HCT116 (cell line): ENCODE results near the gene SCN4A. TPM values are rescaled to one million over a fixed set of nuclear protein-coding genes. Genes with fewer than 3 reads are reported as not detected.
A peak's percentile ranks its signal among the peaks of the same experiment; 100 is the strongest.

Experiments used
- ATAC-seq: fragments of 200-7000 bp; cut with Tn5 transposase; 2 replicates; pipeline ENCODE4 v1.9.1; 2020; ENCODE audit warnings: mild to moderate bottlenecking, moderate library complexity
- BruUV-seq: library from RNA; stranded (reverse); fragments of 400-500 nt; replicated peaks from 2 replicates; lab custom pipeline; 2021; lab: Mats Ljungman, UMichigan
- CTCF ChIA-PET: fragments of 300-600 bp; sonication (Branson Sonifier 250); formaldehyde crosslinking; loops from one replicate; lab custom pipeline; 2021; ENCODE audit warnings: antibody characterized with exemption; lab: Charles Lee
- POLR2A ChIA-PET: fragments of 300-600, 350-600 bp; sonication (Branson Sonifier 250); formaldehyde crosslinking; loops from one replicate; lab custom pipeline; 2021; ENCODE audit warnings: antibody characterized with exemption; lab: Charles Lee
- RAD21 ChIA-PET, 2 experiments: fragments of 300-600 bp; sonication (Branson Sonifier 250); formaldehyde crosslinking; loops; one replicate each; lab custom pipeline; 2023; ENCODE audit warnings: low total read pairs in 2 of 2; ENCODE audit not compliant: uncharacterized antibody in 2 of 2, unreplicated experiment in 2 of 2, low non-redundant PET in 1 of 2; lab: Charles Lee
- DNase-seq: peaks from one replicate; pipeline ENCODE4 v3.0.0-alpha.2; 2010; ENCODE audit warnings: low read depth, low spot score
- H2AFZ ChIP-seq: fragments of 200-600 bp; shearing (Covaris generic), sonication (generic); 2 replicates; pipeline ENCODE4 v1.6.1; 2017; ENCODE audit warnings: low read depth, mixed run types, mixed read lengths, antibody characterized with exemption, low read length; ENCODE audit not compliant: poor library complexity, severe bottlenecking
- H3K27ac ChIP-seq: 2 replicates; pipeline ENCODE4 v1.5.1; 2012; ENCODE audit warnings: low read depth, low read length
- H3K27me3 ChIP-seq: fragments of 200-600 bp; sonication (generic); 2 replicates; pipeline ENCODE4 v1.6.1; 2016; ENCODE audit warnings: mixed run types, low read length, mixed read lengths; ENCODE audit not compliant: insufficient read depth
- H3K36me3 ChIP-seq, 2 experiments: fragments of 200-500 bp in 1 of 2; fragments of 200-600 bp in 1 of 2; sonication (Bioruptor generic) in 1 of 2; sonication (generic) in 1 of 2; 2 replicates each; pipeline versions ENCODE4 v1.5.1 to v1.6.1; 2014 to 2016; ENCODE audit warnings: low read length in 2 of 2, inconsistent platforms in 1 of 2, mixed read lengths in 1 of 2, mixed run types in 1 of 2; ENCODE audit not compliant: insufficient read depth in 2 of 2, control insufficient read depth in 1 of 2
- H3K4me1 ChIP-seq, 2 experiments: fragments of 200-600 bp in 1 of 2; sonication (generic) in 1 of 2; 2 replicates each; pipeline versions ENCODE4 v1.5.1 to v1.6.1; 2012 to 2017; ENCODE audit warnings: low read length in 2 of 2, inconsistent platforms in 1 of 2, mild to moderate bottlenecking in 1 of 2, mixed read lengths in 1 of 2, mixed run types in 1 of 2, moderate library complexity in 1 of 2; ENCODE audit not compliant: insufficient read depth in 2 of 2, control insufficient read depth in 1 of 2
- H3K4me2 ChIP-seq: fragments of 200-600 bp; sonication (generic); 2 replicates; pipeline ENCODE4 v1.6.1; 2017; ENCODE audit warnings: mixed run types, low read length, mixed read lengths
- H3K4me3 ChIP-seq, 2 experiments: fragments of 200-600 bp in 1 of 2; sonication (generic) in 1 of 2; replicated peaks in 1 of 2; 2 replicates each; pipeline ENCODE4 v1.5.1; 2011 to 2016; ENCODE audit warnings: low read length in 2 of 2, control low read depth in 1 of 2, low read depth in 1 of 2, mild to moderate bottlenecking in 1 of 2, mixed read lengths in 1 of 2, mixed run types in 1 of 2
- H3K79me2 ChIP-seq: fragments of 200-600 bp; sonication (generic); 2 replicates; pipeline ENCODE4 v1.6.1; 2017; ENCODE audit warnings: mild to moderate bottlenecking, mixed run types, low read length, moderate library complexity, mixed read lengths; ENCODE audit not compliant: insufficient read depth
- H3K9ac ChIP-seq: fragments of 200-600 bp; sonication (generic); 2 replicates; pipeline ENCODE4 v1.6.1; 2016; ENCODE audit warnings: low read length, mixed read lengths
- H3K9me2 ChIP-seq: fragments of 200-600 bp; sonication (generic), shearing (Covaris generic); 2 replicates; pipeline ENCODE4 v1.6.1; 2017; ENCODE audit warnings: mixed run types, mild to moderate bottlenecking, moderate library complexity; ENCODE audit not compliant: insufficient read depth
- H3K9me3 ChIP-seq, 2 experiments: fragments of 200-500 bp in 1 of 2; fragments of 200-600 bp in 1 of 2; sonication (Bioruptor generic) in 1 of 2; sonication (generic) in 1 of 2; 2 replicates each; pipeline ENCODE4 v1.6.1; 2014 to 2017; ENCODE audit warnings: low read length in 2 of 2, mixed read lengths in 2 of 2, inconsistent platforms in 1 of 2, low read depth in 1 of 2, mild to moderate bottlenecking in 1 of 2, mixed run types in 1 of 2, moderate library complexity in 1 of 2; ENCODE audit not compliant: control insufficient read depth in 1 of 2, insufficient read depth in 1 of 2
- H4K20me1 ChIP-seq: fragments of 200-600 bp; sonication (generic), shearing (Covaris generic); 2 replicates; pipeline ENCODE4 v1.6.1; 2017; ENCODE audit warnings: mixed run types, mild to moderate bottlenecking, moderate library complexity; ENCODE audit not compliant: insufficient read depth
- CBX3 ChIP-seq: IDR thresholded peaks from 2 replicates; pipeline ENCODE4 v1.6.1; 2012; ENCODE audit warnings: low read depth
- CEBPB ChIP-seq: IDR thresholded peaks from 2 replicates; pipeline ENCODE4 v1.6.1; 2012; ENCODE audit warnings: low read depth
- EZH2phosphoT487 ChIP-seq: fragments of 200-600 bp; IDR thresholded peaks from 2 replicates; pipeline ENCODE4 v1.6.1; 2018; ENCODE audit warnings: antibody characterized with exemption, borderline replicate concordance
- JUND ChIP-seq: IDR thresholded peaks from 2 replicates; pipeline ENCODE4 v1.6.1; 2012
- RAD21 ChIP-seq: IDR thresholded peaks from 2 replicates; pipeline ENCODE4 v1.6.1; 2012; ENCODE audit warnings: low read depth, mild to moderate bottlenecking
- SP1 ChIP-seq: IDR thresholded peaks from 2 replicates; pipeline ENCODE4 v1.6.1; 2012; ENCODE audit warnings: low read depth
- YY1 ChIP-seq: IDR thresholded peaks from 2 replicates; pipeline ENCODE4 v1.6.1; 2011; ENCODE audit warnings: low read length, low read depth, moderate library complexity, mild to moderate bottlenecking; ENCODE audit not compliant: insufficient replicate concordance; ENCODE audit errors: extremely low read depth
- intact Hi-C: fragments of 100-400 bp; cut with micrococcal nuclease; formaldehyde crosslinking; loops from 2 replicates; pipeline ENCODE4 v1.10.0; 2022
- total RNA-seq: library from RNA; stranded (reverse); gene quantifications from one replicate; pipeline ENCODE4 v1.2.1, GENCODE V29; 2021; ENCODE audit not compliant: unreplicated experiment
- TF ChIP-seq, protein P1 (sequence below): IDR thresholded peaks from 2 replicates; pipeline ENCODE4 v1.6.1; 2012

The SCN4A gene
- total RNA-seq, 1 experiment from 2014 or later, result 2.7 TPM

DNA sequence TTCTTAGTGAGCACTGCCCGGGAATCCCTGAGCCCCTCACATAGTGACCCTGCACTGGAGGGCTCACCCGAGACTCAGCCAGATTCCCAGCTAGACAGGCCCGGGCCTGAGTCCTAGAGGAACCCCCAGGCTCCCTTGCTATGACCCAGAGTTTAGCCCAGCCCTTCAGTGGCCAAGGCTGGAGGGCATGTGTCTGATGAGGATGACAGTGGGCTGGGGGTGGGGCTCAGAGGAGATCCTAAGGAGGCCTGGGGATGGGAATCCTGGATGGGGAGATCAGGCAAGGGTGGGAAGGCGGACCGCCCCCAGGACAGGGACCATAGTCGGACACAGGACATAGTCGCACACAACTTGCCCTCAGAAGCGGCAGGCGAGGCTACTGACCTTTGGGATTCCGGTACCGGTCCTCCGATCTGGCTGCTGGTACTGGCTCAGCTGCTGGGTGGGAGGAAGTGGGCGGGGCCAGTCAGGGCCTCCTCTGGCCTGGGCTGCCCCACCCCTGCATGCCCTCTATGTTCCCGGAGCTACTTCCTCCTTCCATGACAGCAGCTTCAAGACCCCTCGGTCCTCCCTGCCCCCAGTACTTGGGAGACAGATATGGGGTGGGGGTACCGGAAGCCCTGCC is 41.7 kb downstream of the SCN4A start:
- no peak overlapping the region for H3K27ac ChIP-seq
- no peak overlapping the region for H3K4me3 ChIP-seq
- no peaks in the 10 kb centered on the region for H3K9me3 ChIP-seq
- no peak overlapping the region for H2AFZ ChIP-seq
- H3K9ac ChIP-seq, result no peak overlapping the region
- intact Hi-C loops, result no loop called here
- no peaks in the 10 kb centered on the region for H3K9me2 ChIP-seq
- no peaks in the 10 kb centered on the region for H3K27me3 ChIP-seq
- no peaks in the 10 kb centered on the region for H3K36me3 ChIP-seq
- DNase-seq (no peak), ATAC-seq (peak; percentile 68)
- TF ChIP-seq EZH2phosphoT487, result no peak
- TF ChIP-seq RAD21, result no peak
- TF ChIP-seq JUND, result no peak
- TF ChIP-seq SP1, result no peak
- TF ChIP-seq CBX3, result no peak
- TF ChIP-seq, protein P1, sequence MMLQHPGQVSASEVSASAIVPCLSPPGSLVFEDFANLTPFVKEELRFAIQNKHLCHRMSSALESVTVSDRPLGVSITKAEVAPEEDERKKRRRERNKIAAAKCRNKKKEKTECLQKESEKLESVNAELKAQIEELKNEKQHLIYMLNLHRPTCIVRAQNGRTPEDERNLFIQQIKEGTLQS, result no peak
- TF ChIP-seq CEBPB, result no peak
- no peak for TF ChIP-seq YY1
- RAD21 ChIA-PET, result no interaction called here
- no peaks in the 10 kb centered on the region for H3K79me2 ChIP-seq
- CTCF ChIA-PET, result interaction anchor here (1.1 to 3.9 kb wide), 2 partner anchors 15 to 202 kb away, joined by 3 to 17 read pairs; no protein-coding TSS in a partner anchor
- peaks cover 0 to 11% of the 10 kb centered on the region in 2 experiments; a peak in 3 of 4 replicates for H3K4me1 ChIP-seq
- POLR2A ChIA-PET, result no interaction called here
- 0 out of 2 replicates have a peak overlapping the region, but pooled peaks have one; percentile 12 for H3K4me2 ChIP-seq
- BruUV-seq, result no TSS peak
- H4K20me1 ChIP-seq, result no peaks in the 10 kb centered on the region
